Body of pancreas (tissue), 4 donors: ENCODE measurements around the gene DNAJC3.

Experiments used
- POLR2A ChIP-seq, 3 donors: fragments of 450-650 bp; IDR thresholded peaks; one replicate each; pipeline ENCODE4 v1.6.1; 2016; ENCODE audit warnings: antibody characterized with exemption in 3 of 3, mild to moderate bottlenecking in 2 of 3
- TF ChIP-seq, protein P1 (sequence below), 7 experiments: fragments of 450-650 bp in 4 of 7; fragments of 200-600 bp in 3 of 7; sonication (generic) in 3 of 7; IDR thresholded peaks; one replicate each; pipeline ENCODE4 v1.5.1; 2016 to 2019; ENCODE audit warnings: antibody characterized with exemption in 7 of 7

DNA sequence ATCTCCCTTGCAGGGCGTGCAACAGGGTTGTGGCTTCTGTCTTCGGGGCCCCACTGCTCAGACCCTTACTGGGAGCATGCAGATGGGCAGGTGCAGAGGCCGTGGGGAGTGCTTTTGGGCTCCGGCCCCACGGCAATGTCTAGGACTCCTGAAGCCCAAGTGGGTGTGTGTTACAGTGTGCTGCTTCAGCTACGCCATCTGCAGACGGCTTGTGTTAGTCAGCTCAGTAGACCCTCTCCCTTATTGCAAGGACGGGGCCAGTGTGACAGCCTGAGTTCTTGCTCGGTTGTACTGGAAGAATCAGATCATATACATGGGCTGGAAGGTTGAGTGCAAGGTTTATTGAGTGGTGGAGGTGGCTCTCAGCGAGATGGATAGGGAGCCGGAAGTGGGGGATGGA is 39.3 kb downstream of the DNAJC3 start:
- no peak for TF ChIP-seq POLR2A (IDR thresholded peaks at IDR 0.05)
- TF ChIP-seq, protein P1, sequence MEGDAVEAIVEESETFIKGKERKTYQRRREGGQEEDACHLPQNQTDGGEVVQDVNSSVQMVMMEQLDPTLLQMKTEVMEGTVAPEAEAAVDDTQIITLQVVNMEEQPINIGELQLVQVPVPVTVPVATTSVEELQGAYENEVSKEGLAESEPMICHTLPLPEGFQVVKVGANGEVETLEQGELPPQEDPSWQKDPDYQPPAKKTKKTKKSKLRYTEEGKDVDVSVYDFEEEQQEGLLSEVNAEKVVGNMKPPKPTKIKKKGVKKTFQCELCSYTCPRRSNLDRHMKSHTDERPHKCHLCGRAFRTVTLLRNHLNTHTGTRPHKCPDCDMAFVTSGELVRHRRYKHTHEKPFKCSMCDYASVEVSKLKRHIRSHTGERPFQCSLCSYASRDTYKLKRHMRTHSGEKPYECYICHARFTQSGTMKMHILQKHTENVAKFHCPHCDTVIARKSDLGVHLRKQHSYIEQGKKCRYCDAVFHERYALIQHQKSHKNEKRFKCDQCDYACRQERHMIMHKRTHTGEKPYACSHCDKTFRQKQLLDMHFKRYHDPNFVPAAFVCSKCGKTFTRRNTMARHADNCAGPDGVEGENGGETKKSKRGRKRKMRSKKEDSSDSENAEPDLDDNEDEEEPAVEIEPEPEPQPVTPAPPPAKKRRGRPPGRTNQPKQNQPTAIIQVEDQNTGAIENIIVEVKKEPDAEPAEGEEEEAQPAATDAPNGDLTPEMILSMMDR (IDR thresholded peaks at IDR 0.05) = no peak
